SK-N-SH (cell line): ENCODE data around the gene IDH3B. TPM values are rescaled to one million over a fixed set of nuclear protein-coding genes. Genes with fewer than 3 reads are reported as not detected.

Source experiments
- CTCF ChIA-PET: fragments of 300-600, 350-600 bp; formaldehyde crosslinking; extraction: SDS; loops from one replicate; lab custom pipeline; 2021; lab: Yijun Ruan, JAX
- POLR2A ChIA-PET: fragments of 350-600 bp; sonication (Branson Sonifier 250); formaldehyde crosslinking; extraction: SDS; loops from one replicate; lab custom pipeline; 2020; ENCODE audit warnings: antibody characterized with exemption, inconsistent platforms; lab: Yijun Ruan, JAX
- DNase-seq: peaks from one replicate; pipeline ENCODE4 v3.0.0; 2012
- H2AFZ ChIP-seq: fragments of 200-600 bp; sonication (generic); 2 replicates; pipeline ENCODE4 v1.8.1; 2016; ENCODE audit warnings: antibody characterized with exemption, mild to moderate bottlenecking, low read depth
- H3F3A ChIP-seq: fragments of 200-600 bp; sonication (generic); replicated peaks from 2 replicates; pipeline ENCODE3; 2016; ENCODE audit warnings: antibody characterized with exemption, mild to moderate bottlenecking; ENCODE audit not compliant: insufficient read depth
- H3K27ac ChIP-seq, 2 experiments: fragments of 200-500 bp in 1 of 2; fragments of 200-600 bp in 1 of 2; sonication (Bioruptor generic) in 1 of 2; sonication (generic), shearing (Covaris generic) in 1 of 2; 2 replicates each; pipeline versions ENCODE4 v1.5.1 to v1.6.1; 2014 to 2016; ENCODE audit warnings: low read depth in 2 of 2, inconsistent platforms in 1 of 2, low read length in 1 of 2, mild to moderate bottlenecking in 1 of 2, mixed read lengths in 1 of 2
- H3K27me3 ChIP-seq: fragments of 200-600 bp; sonication (generic), shearing (Covaris generic); 2 replicates; pipeline ENCODE4 v1.6.1; 2016; ENCODE audit warnings: mixed run types; ENCODE audit not compliant: insufficient read depth
- H3K36me3 ChIP-seq, 2 experiments: fragments of 200-500 bp in 1 of 2; fragments of 200-600 bp in 1 of 2; sonication (Bioruptor generic) in 1 of 2; sonication (generic) in 1 of 2; replicated peaks in 1 of 2; 2 replicates each; pipeline versions ENCODE3 to v1.5.1; 2014 to 2016; ENCODE audit warnings: low read length in 1 of 2, mild to moderate bottlenecking in 1 of 2; ENCODE audit not compliant: insufficient read depth in 2 of 2, control insufficient read depth in 1 of 2
- H3K4me1 ChIP-seq, 2 experiments: fragments of 200-500 bp in 1 of 2; fragments of 200-600 bp in 1 of 2; sonication (Bioruptor generic) in 1 of 2; sonication (generic), shearing (Covaris generic) in 1 of 2; 2 replicates each; pipeline versions ENCODE4 v1.5.1 to v1.6.1; 2014 to 2016; ENCODE audit warnings: low read depth in 1 of 2, low read length in 1 of 2, mixed run types in 1 of 2; ENCODE audit not compliant: insufficient read depth in 2 of 2, control insufficient read depth in 1 of 2
- H3K4me2 ChIP-seq: fragments of 200-600 bp; sonication (generic), shearing (Covaris generic); 2 replicates; pipeline ENCODE4 v1.6.1; 2017; ENCODE audit warnings: mixed run types
- H3K4me3 ChIP-seq, 2 experiments: fragments of 200-500 bp in 1 of 2; fragments of 200-600 bp in 1 of 2; sonication (Bioruptor generic) in 1 of 2; sonication (generic), shearing (Covaris generic) in 1 of 2; 2 replicates each; pipeline versions ENCODE4 v1.5.1 to v1.8.1; 2014 to 2016; ENCODE audit warnings: low read depth in 2 of 2, inconsistent platforms in 1 of 2, low read length in 1 of 2, mild to moderate bottlenecking in 1 of 2, mixed read lengths in 1 of 2, moderate library complexity in 1 of 2
- H3K79me2 ChIP-seq: fragments of 200-600 bp; sonication (generic); 2 replicates; pipeline ENCODE4 v1.8.1; 2017; ENCODE audit warnings: mild to moderate bottlenecking; ENCODE audit not compliant: insufficient read depth
- H3K9ac ChIP-seq: fragments of 200-600 bp; sonication (generic); 2 replicates; pipeline ENCODE4 v1.6.1; 2017; ENCODE audit warnings: mixed run types
- H3K9me2 ChIP-seq: fragments of 200-600 bp; sonication (generic); 2 replicates; pipeline ENCODE4 v1.6.1; 2017; ENCODE audit warnings: mixed run types
- H3K9me3 ChIP-seq: fragments of 200-600 bp; sonication (generic); 2 replicates; pipeline ENCODE4 v1.6.1; 2017; ENCODE audit warnings: mixed run types, mild to moderate bottlenecking, moderate library complexity
- H4K20me1 ChIP-seq: fragments of 200-600 bp; sonication (generic); 2 replicates; pipeline ENCODE4 v1.6.1; 2017; ENCODE audit warnings: mild to moderate bottlenecking, mixed run types; ENCODE audit not compliant: insufficient read depth
- FOSL2 ChIP-seq: IDR thresholded peaks from 2 replicates; pipeline ENCODE4 v1.4.0; 2012; ENCODE audit warnings: low read depth, mild to moderate bottlenecking, moderate library complexity, borderline replicate concordance
- IRF3 ChIP-seq: fragments of 150-350 bp; IDR thresholded peaks from 2 replicates; pipeline ENCODE4 v1.6.1; 2016; ENCODE audit warnings: mild to moderate bottlenecking, low read depth, low read length
- MAX ChIP-seq: IDR thresholded peaks from 2 replicates; pipeline ENCODE4 v1.4.0; 2012; ENCODE audit warnings: low read depth
- MXI1 ChIP-seq: IDR thresholded peaks from 2 replicates; pipeline ENCODE4 v1.6.1; 2012; ENCODE audit warnings: mild to moderate bottlenecking, low read depth, low read length, improper control_type of control experiment
- RAD21 ChIP-seq: IDR thresholded peaks from 2 replicates; pipeline ENCODE4 v1.6.1; 2012; ENCODE audit warnings: mild to moderate bottlenecking, low read length
- RFX5 ChIP-seq: IDR thresholded peaks from 2 replicates; pipeline ENCODE4 v1.6.1; 2012; ENCODE audit warnings: mild to moderate bottlenecking, improper control_type of control experiment, low read length
- RXRA ChIP-seq: IDR thresholded peaks from 2 replicates; pipeline ENCODE4 v1.4.0; 2012; ENCODE audit warnings: low read depth, mild to moderate bottlenecking, borderline replicate concordance
- SMC3 ChIP-seq: IDR thresholded peaks from 2 replicates; pipeline ENCODE4 v1.6.1; 2012; ENCODE audit warnings: low read depth, low read length, improper control_type of control experiment
- TCF12 ChIP-seq: IDR thresholded peaks from 2 replicates; pipeline ENCODE4 v1.4.0; 2012
- YY1 ChIP-seq: IDR thresholded peaks from 2 replicates; pipeline ENCODE4 v1.4.0; 2012; ENCODE audit warnings: low read depth, mild to moderate bottlenecking
- WGBS: methylation state at CpG from one replicate; pipeline ENCODE4 v1.1.6; 2017; ENCODE audit warnings: low lambda C conversion rate; 5-methylcytosine and 5-hydroxymethylcytosine counted together
- polyA plus RNA-seq, 3 experiments: library from polyadenylated mRNA; depleted of rRNA; stranded (reverse); fragments of >200 nt; gene quantifications; 2 replicates each; pipeline ENCODE4 v1.2.3, GENCODE V29; 2012

Gene IDH3B
- polyA plus RNA-seq, 1 of the 3 experiments (the other 2 are of a cell fraction): 233 TPM

GRCh38 chr20:2631228-2631627, 32.8 kb downstream of the IDH3B start:
- Histone ChIP-seq H4K20me1 (no peaks in the 10 kb centered on the region), H3K9ac (no peak overlapping the region), H3K4me3 (no peak overlapping the region), H3K4me2 (no peak overlapping the region), H3F3A (no peaks in the 10 kb centered on the region), H3K9me2 (no peaks in the 10 kb centered on the region), H3K27ac (no peak overlapping the region), H3K36me3 (no peaks in the 10 kb centered on the region), H3K27me3 (no peaks in the 10 kb centered on the region; the same call in 1 of the 2 replicates), H3K79me2 (no peaks in the 10 kb centered on the region), H3K4me1 (no peaks in the 10 kb centered on the region), H3K9me3 (no peaks in the 10 kb centered on the region), H2AFZ (no peak overlapping the region)
- TF ChIP-seq MXI1 (no peak), IRF3 (no peak), YY1 (no peak), RAD21 (peak; percentile 22; the same call in 1 of the 2 replicates), RFX5 (no peak)
- POLR2A ChIA-PET: no interaction called here
- no peak for DNase-seq
- 19% methylated on average over 1 of the region's 1 CpG for WGBS
- CTCF ChIA-PET: interaction anchor here (1.3 to 1.5 kb wide), 2 partner anchors 15 to 107 kb away, joined by 4 to 6 read pairs; no protein-coding TSS in a partner anchor

GRCh38 chr20:2626853-2627541, 37.0 kb downstream of the IDH3B start:
- no peak overlapping the region for H3K4me3 ChIP-seq
- H2AFZ ChIP-seq: no peak overlapping the region
- H3K4me2 ChIP-seq: no peak overlapping the region
- DNase-seq: no peak
- no peaks in the 10 kb centered on the region for H3K79me2 ChIP-seq
- no peak overlapping the region for H3K27ac ChIP-seq
- H3F3A ChIP-seq: no peaks in the 10 kb centered on the region
- no peaks in the 10 kb centered on the region for H3K9me3 ChIP-seq
- no peaks in the 10 kb centered on the region; the same call in 1 of the 2 replicates for H3K27me3 ChIP-seq
- ChIA-PET POLR2A (no interaction called here), CTCF (interaction anchor here (1.1 to 1.3 kb wide), 2 partner anchors 20 to 105 kb away, joined by 3 to 5 read pairs; no protein-coding TSS in a partner anchor)
- H3K9ac ChIP-seq: no peak overlapping the region
- 32% methylated on average over 9 of the region's 9 CpGs for WGBS
- H3K4me1 ChIP-seq: no peaks in the 10 kb centered on the region; a peak in 1 of 4 replicates
- no peaks in the 10 kb centered on the region for H4K20me1 ChIP-seq
- TF ChIP-seq TCF12 (peak; percentile 8; the same call in 1 of the 2 replicates), YY1 (no peak), MAX (no peak), FOSL2 (no peak), MXI1 (no peak), RXRA (no peak), SMC3 (no peak)
- H3K9me2 ChIP-seq: no peaks in the 10 kb centered on the region
- no peaks in the 10 kb centered on the region for H3K36me3 ChIP-seq
